ENCODE results near the gene LNX2.

DNA sequence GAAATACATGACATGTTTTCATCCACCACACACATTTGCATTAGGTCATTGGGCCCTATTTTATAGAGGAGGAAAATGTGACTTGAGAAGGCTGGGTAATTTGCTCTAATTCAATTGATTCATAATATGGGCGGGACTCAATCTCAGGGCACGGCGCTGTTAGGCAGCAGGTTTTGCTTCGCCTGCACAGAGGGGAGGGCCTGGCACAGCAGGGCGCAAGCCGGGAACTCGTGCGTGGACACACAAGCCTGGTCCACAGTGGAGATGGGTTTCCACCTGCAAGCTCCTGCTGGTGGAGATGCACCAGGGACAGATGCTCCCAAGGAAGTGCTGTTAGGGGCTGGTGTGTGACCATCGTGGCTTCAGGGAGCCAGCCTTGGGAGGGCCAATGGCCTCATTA lies 111.5 kb downstream of the LNX2 start:
- TF ChIP-seq CTCF (IDR thresholded peaks at IDR 0.05; ENCODE audit: insufficient read depth, low read length, poor library complexity, severe bottlenecking), result no peak
- no peak for TF ChIP-seq EZH2phosphoT487 (conservative IDR thresholded peaks at IDR 0.05; ENCODE audit: low read length)
